Testis (tissue), 2 donors: Measurements from ENCODE around the gene HNF1B.

Experiments
- CTCF ChIP-seq, 3 experiments: fragments of 450-650 bp in 2 of 3; fragments of 200-600 bp in 1 of 3; sonication (generic) in 1 of 3; IDR thresholded peaks; one replicate each; pipeline ENCODE4 v1.5.1; 2016 to 2019; ENCODE audit warnings: antibody characterized with exemption in 3 of 3, mild to moderate bottlenecking in 2 of 3, moderate library complexity in 1 of 3
- POLR2A ChIP-seq: fragments of 450-650 bp; IDR thresholded peaks from one replicate; pipeline ENCODE4 v1.6.1; 2017; ENCODE audit warnings: antibody characterized with exemption, mild to moderate bottlenecking, moderate library complexity

- no peak for TF ChIP-seq CTCF (IDR thresholded peaks at IDR 0.05)
- no peak for TF ChIP-seq POLR2A
Measured at GRCh38 chr17:37650419-37651003, 94.3 kb downstream of the HNF1B start.
